Measurements from ENCODE around the gene IFRD1. TPM values are rescaled to one million over a fixed set of nuclear protein-coding genes. Genes with fewer than 3 reads are reported as not detected.

IFRD1 gene
- total and polyA plus RNA-seq, 7 donors: 22.8 to 63.7 (median 45.7) TPM

GRCh38 chr7:112423987-112424386, 26.3 kb upstream of the IFRD1 start:
- no peaks in the 10 kb centered on the region for H3K9me3 ChIP-seq
- WGBS, 2 donors: 46 to 75% methylated on average over 2 of the region's 2 CpGs
- intact Hi-C loops (cut with DNase I): no loop called here
- H3K4me1 ChIP-seq: peaks cover 0 to 39% (median 32%) of the 10 kb centered on the region in 4 donors
- no peaks in the 10 kb centered on the region for H3K27me3 ChIP-seq
- no peak overlapping the region for H3K27ac ChIP-seq
- no peaks in the 10 kb centered on the region for H3K36me3 ChIP-seq
- no peak for TF ChIP-seq POLR2A (IDR thresholded peaks at IDR 0.05)
- TF ChIP-seq POLR2AphosphoS5 (IDR thresholded peaks at IDR 0.05): no peak
- no peak for TF ChIP-seq EP300 (IDR thresholded peaks at IDR 0.05)
- H3K4me3 ChIP-seq: no peak overlapping the region
- no peak for DNase-seq

- Histone ChIP-seq H3K36me3 (no peaks in the 10 kb centered on the region), H3K27me3 (no peaks in the 10 kb centered on the region), H3K4me3 (no peak overlapping the region), H3K27ac (no peak overlapping the region), H3K4me1 (peaks cover 0 to 8% (median 7%) of the 10 kb centered on the region in 4 donors), H3K9me3 (no peaks in the 10 kb centered on the region)
- WGBS, 2 donors: 91 to 99% methylated on average over 1 of the region's 1 CpG
- no peak for DNase-seq
- intact Hi-C loops (cut with DNase I): no loop called here
- no peak for TF ChIP-seq POLR2AphosphoS5 (IDR thresholded peaks at IDR 0.05)
- no peak for TF ChIP-seq CTCF (IDR thresholded peaks at IDR 0.05)
- no peak for TF ChIP-seq POLR2A (IDR thresholded peaks at IDR 0.05)
- no peak for TF ChIP-seq EP300 (IDR thresholded peaks at IDR 0.05)
These were observed 22.3 kb upstream of the IFRD1 start for GRCh38 chr7:112427984-112428383.

GRCh38 chr7:112428715-112429114, 21.5 kb upstream of the IFRD1 start:
- H3K27me3 ChIP-seq: no peaks in the 10 kb centered on the region
- H3K27ac ChIP-seq: no peak overlapping the region
- intact Hi-C loops (cut with DNase I): no loop called here
- TF ChIP-seq EP300 (IDR thresholded peaks at IDR 0.05) (no peak), POLR2A (IDR thresholded peaks at IDR 0.05) (no peak), POLR2AphosphoS5 (IDR thresholded peaks at IDR 0.05) (no peak), CTCF (IDR thresholded peaks at IDR 0.05) (no peak)
- peaks cover 0 to under 1% (median under 1%) of the 10 kb centered on the region in 4 donors for H3K4me1 ChIP-seq
- WGBS, 2 donors: 74 to 84% methylated on average over 2 of the region's 2 CpGs
- no peaks in the 10 kb centered on the region for H3K36me3 ChIP-seq
- DNase-seq: no peak
- no peak overlapping the region for H3K4me3 ChIP-seq
- H3K9me3 ChIP-seq: no peaks in the 10 kb centered on the region

GRCh38 chr7:112430649-112431048, 19.6 kb upstream of the IFRD1 start:
- intact Hi-C loops (cut with DNase I): no loop called here
- 88 to 93% methylated on average over 2 of the region's 2 CpGs for WGBS, 2 donors
- no peak for TF ChIP-seq POLR2A (IDR thresholded peaks at IDR 0.05)
- TF ChIP-seq EP300 (IDR thresholded peaks at IDR 0.05): no peak
- no peak for TF ChIP-seq POLR2AphosphoS5 (IDR thresholded peaks at IDR 0.05)
- TF ChIP-seq CTCF (IDR thresholded peaks at IDR 0.05): no peak
- H3K36me3 ChIP-seq: no peaks in the 10 kb centered on the region
- no peak overlapping the region for H3K27ac ChIP-seq
- no peak for DNase-seq
- no peaks in the 10 kb centered on the region for H3K27me3 ChIP-seq
- peaks cover 0 to 12% (median 7%) of the 10 kb centered on the region in 4 donors for H3K4me1 ChIP-seq
- no peak overlapping the region for H3K4me3 ChIP-seq
- no peaks in the 10 kb centered on the region for H3K9me3 ChIP-seq

GRCh38 chr7:112431803-112432202, 18.5 kb upstream of the IFRD1 start:
- WGBS, 2 donors: 95% methylated on average over 3 of the region's 3 CpGs
- no peak for DNase-seq
- H3K27ac ChIP-seq: no peak overlapping the region
- H3K4me3 ChIP-seq: no peak overlapping the region
- no peaks in the 10 kb centered on the region for H3K27me3 ChIP-seq
- intact Hi-C loops (cut with DNase I): no loop called here
- no peaks in the 10 kb centered on the region for H3K36me3 ChIP-seq
- TF ChIP-seq POLR2AphosphoS5 (IDR thresholded peaks at IDR 0.05) (no peak), POLR2A (IDR thresholded peaks at IDR 0.05) (no peak), CTCF (IDR thresholded peaks at IDR 0.05) (no peak), EP300 (IDR thresholded peaks at IDR 0.05) (no peak)
- no peaks in the 10 kb centered on the region for H3K9me3 ChIP-seq
- H3K4me1 ChIP-seq: peaks cover 0 to 17% (median 8%) of the 10 kb centered on the region in 4 donors

Measured in sigmoid colon (tissue), 7 donors.